Neural cell (in vitro differentiated cells): ENCODE data around the gene SIT1. TPM values are rescaled to one million over a fixed set of nuclear protein-coding genes. Genes with fewer than 3 reads are reported as not detected.

Experiments
- H2AFZ ChIP-seq: fragments of 200-600, 300-800 bp; sonication (generic), shearing (Covaris generic); 2 replicates; pipeline ENCODE4 v1.6.0; 2014; ENCODE audit warnings: low read depth, mild to moderate bottlenecking, antibody characterized with exemption, low read length, moderate library complexity
- H3F3A ChIP-seq: fragments of 200-600 bp; shearing (Covaris generic); 2 replicates; pipeline ENCODE4 v1.6.1; 2016; ENCODE audit warnings: mild to moderate bottlenecking, moderate library complexity, mixed read lengths, antibody characterized with exemption, low read length; ENCODE audit not compliant: insufficient read depth, poor library complexity, severe bottlenecking
- H3K27ac ChIP-seq: fragments of 200-600, 300-800 bp; sonication (generic), shearing (Covaris generic); 2 replicates; pipeline ENCODE4 v1.5.1; 2014; ENCODE audit warnings: mild to moderate bottlenecking, low read length, moderate library complexity
- H3K27me3 ChIP-seq: fragments of 300-800, 200-600 bp; sonication (generic), shearing (Covaris generic); 2 replicates; pipeline ENCODE4 v1.6.0; 2014; ENCODE audit warnings: mild to moderate bottlenecking, low read depth, low read length, moderate library complexity; ENCODE audit not compliant: insufficient read depth
- H3K36me3 ChIP-seq: fragments of 300-800, 200-600 bp; sonication (generic), shearing (Covaris generic); 2 replicates; pipeline ENCODE4 v1.5.1; 2014; ENCODE audit warnings: mild to moderate bottlenecking, antibody characterized with exemption, low read length, moderate library complexity; ENCODE audit not compliant: insufficient read depth
- H3K4me2 ChIP-seq: fragments of 300-800, 200-600 bp; sonication (generic), shearing (Covaris generic); 2 replicates; pipeline ENCODE4 v1.6.0; 2014; ENCODE audit warnings: mild to moderate bottlenecking, low read length
- H3K4me3 ChIP-seq: fragments of 300-800, 200-600 bp; sonication (generic), shearing (Covaris generic); 2 replicates; pipeline ENCODE4 v1.5.1; 2014; ENCODE audit warnings: mild to moderate bottlenecking, low read length, moderate library complexity
- H3K79me2 ChIP-seq: fragments of 200-600 bp; shearing (Covaris generic); replicated peaks from 2 replicates; pipeline ENCODE4 v1.6.0; 2014; ENCODE audit warnings: mild to moderate bottlenecking, low read length, moderate library complexity; ENCODE audit not compliant: insufficient read depth
- H3K9ac ChIP-seq: fragments of 300-800, 200-600 bp; sonication (generic), shearing (Covaris generic); 2 replicates; pipeline ENCODE4 v1.6.1; 2016; ENCODE audit warnings: mild to moderate bottlenecking, low read length, mixed read lengths
- H3K9me2 ChIP-seq: fragments of 200-600 bp; shearing (Covaris generic); 2 replicates; pipeline ENCODE4 v1.6.1; 2016; ENCODE audit warnings: mild to moderate bottlenecking, low read length, mixed read lengths; ENCODE audit not compliant: insufficient read depth
- H3K9me3 ChIP-seq: fragments of 200-600, 300-800 bp; sonication (generic), shearing (Covaris generic); 2 replicates; pipeline ENCODE4 v1.6.1; 2016; ENCODE audit warnings: mild to moderate bottlenecking, mixed run types, low read length, moderate library complexity, mixed read lengths
- H4K20me1 ChIP-seq: fragments of 200-600 bp; shearing (Covaris generic); 2 replicates; pipeline ENCODE4 v1.6.1; 2016; ENCODE audit warnings: mild to moderate bottlenecking, mixed run types; ENCODE audit not compliant: insufficient read depth
- EP300 ChIP-seq: fragments of 450-650 bp; conservative IDR thresholded peaks from 2 replicates; pipeline ENCODE4 v1.6.1; 2014; ENCODE audit warnings: antibody characterized with exemption, mild to moderate bottlenecking, moderate library complexity; ENCODE audit not compliant: poor library complexity, severe bottlenecking
- EZH2 ChIP-seq: fragments of 200-600, 300-800 bp; shearing (Covaris generic), sonication (generic); IDR thresholded peaks from 2 replicates; pipeline ENCODE4 v1.6.1; 2014; ENCODE audit warnings: antibody characterized with exemption, low read length, borderline replicate concordance, mild to moderate bottlenecking; ENCODE audit not compliant: insufficient read depth, poor library complexity, severe bottlenecking
- MXI1 ChIP-seq: fragments of 450-650 bp; conservative IDR thresholded peaks from 2 replicates; pipeline ENCODE4 v1.6.1; 2014; ENCODE audit warnings: antibody characterized with exemption, mild to moderate bottlenecking; ENCODE audit not compliant: poor library complexity, severe bottlenecking
- POLR2AphosphoS5 ChIP-seq: IDR thresholded peaks from 2 replicates; pipeline ENCODE4 v1.6.1; 2012
- RAD21 ChIP-seq: fragments of 450-650 bp; conservative IDR thresholded peaks from 2 replicates; pipeline ENCODE4 v1.6.1; 2014; ENCODE audit warnings: antibody characterized with exemption, mild to moderate bottlenecking, moderate library complexity
- REST ChIP-seq: IDR thresholded peaks from 2 replicates; pipeline ENCODE4 v1.6.1; 2012; ENCODE audit warnings: borderline replicate concordance
- SMC3 ChIP-seq: fragments of 450-650 bp; conservative IDR thresholded peaks from 2 replicates; pipeline ENCODE4 v1.6.1; 2014; ENCODE audit warnings: antibody characterized with exemption, mild to moderate bottlenecking, moderate library complexity; ENCODE audit not compliant: poor library complexity
- TAF1 ChIP-seq: IDR thresholded peaks from 2 replicates; pipeline ENCODE4 v1.6.1; 2012; ENCODE audit warnings: low read depth
- polyA plus RNA-seq: library from polyadenylated mRNA; depleted of rRNA; stranded (reverse); fragments of >200 nt; gene quantifications from 2 replicates; pipeline ENCODE4 v1.2.3, GENCODE V29; 2014
- TF ChIP-seq, protein P1 (sequence below): fragments of 450-650 bp; IDR thresholded peaks from 2 replicates; pipeline ENCODE4 v1.5.1; 2014; ENCODE audit warnings: antibody characterized with exemption, mild to moderate bottlenecking, moderate library complexity; ENCODE audit not compliant: poor library complexity, severe bottlenecking

SIT1 gene
- polyA plus RNA-seq, 1 donor from 2014 or later, result not detected

DNA sequence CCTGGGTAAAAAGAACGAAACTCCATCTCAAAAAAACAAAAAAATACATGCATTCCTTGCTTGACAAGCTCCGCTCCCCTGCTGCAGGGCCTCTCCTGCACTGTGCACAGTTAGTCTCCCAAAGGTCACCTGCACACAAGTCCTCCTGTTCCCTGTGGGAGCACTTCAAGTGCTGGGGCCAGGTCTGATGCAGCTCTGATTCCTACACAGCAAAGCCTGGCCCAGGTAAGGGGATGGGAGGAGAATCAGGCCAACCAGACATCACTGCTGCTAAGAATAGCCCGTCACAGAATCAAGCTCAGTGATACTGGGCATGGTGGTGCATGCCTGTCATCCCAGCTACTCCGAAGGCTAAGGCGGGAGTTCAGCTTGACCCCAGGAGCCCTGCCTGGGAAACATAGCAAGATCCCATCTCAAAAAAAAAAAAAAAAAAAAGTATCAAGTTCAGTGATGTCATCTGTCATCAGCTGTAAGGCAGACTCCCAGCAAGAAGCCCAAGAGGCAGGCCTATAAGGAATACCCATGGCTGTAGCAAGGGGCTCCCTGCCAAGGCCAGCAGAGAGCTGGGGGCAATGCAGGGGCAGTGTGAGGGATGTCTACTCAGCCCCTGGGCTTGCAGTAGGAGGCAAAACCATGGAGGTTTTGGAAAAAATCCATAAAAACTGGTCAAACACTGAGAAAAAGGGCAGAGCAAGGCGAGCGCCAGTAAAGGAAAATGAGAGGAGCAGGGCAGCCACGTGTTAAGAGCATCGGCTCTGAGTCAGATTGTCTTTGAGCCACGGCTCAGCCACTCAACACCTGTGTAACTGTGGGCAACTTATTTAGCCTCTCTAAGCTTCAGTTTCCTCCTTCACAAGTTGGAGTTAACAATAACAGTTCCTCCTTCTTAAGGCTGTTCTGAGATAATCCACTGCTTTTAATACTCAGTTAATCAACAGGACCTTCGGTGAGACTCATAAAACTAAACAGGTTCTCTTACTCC is 35.8 kb upstream of the SIT1 start:
- Histone ChIP-seq H3K36me3 (no peaks in the 10 kb centered on the region), H3F3A (no peaks in the 10 kb centered on the region), H3K27me3 (peaks cover 26% of the 10 kb centered on the region), H3K27ac (no peak overlapping the region), H3K4me2 (no peak overlapping the region), H3K9ac (no peak overlapping the region), H2AFZ (no peak overlapping the region), H3K79me2 (no peaks in the 10 kb centered on the region), H3K9me3 (no peaks in the 10 kb centered on the region), H4K20me1 (no peaks in the 10 kb centered on the region), H3K9me2 (no peaks in the 10 kb centered on the region), H3K4me3 (no peak overlapping the region)
- TF ChIP-seq TAF1 (no peak), MXI1 (no peak), RAD21 (no peak), EZH2 (no peak), SMC3 (no peak), POLR2AphosphoS5 (no peak), REST (no peak), EP300 (no peak)
- TF ChIP-seq, protein P1, sequence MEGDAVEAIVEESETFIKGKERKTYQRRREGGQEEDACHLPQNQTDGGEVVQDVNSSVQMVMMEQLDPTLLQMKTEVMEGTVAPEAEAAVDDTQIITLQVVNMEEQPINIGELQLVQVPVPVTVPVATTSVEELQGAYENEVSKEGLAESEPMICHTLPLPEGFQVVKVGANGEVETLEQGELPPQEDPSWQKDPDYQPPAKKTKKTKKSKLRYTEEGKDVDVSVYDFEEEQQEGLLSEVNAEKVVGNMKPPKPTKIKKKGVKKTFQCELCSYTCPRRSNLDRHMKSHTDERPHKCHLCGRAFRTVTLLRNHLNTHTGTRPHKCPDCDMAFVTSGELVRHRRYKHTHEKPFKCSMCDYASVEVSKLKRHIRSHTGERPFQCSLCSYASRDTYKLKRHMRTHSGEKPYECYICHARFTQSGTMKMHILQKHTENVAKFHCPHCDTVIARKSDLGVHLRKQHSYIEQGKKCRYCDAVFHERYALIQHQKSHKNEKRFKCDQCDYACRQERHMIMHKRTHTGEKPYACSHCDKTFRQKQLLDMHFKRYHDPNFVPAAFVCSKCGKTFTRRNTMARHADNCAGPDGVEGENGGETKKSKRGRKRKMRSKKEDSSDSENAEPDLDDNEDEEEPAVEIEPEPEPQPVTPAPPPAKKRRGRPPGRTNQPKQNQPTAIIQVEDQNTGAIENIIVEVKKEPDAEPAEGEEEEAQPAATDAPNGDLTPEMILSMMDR, result no peak

- H3K79me2 ChIP-seq, result no peaks in the 10 kb centered on the region
- no peak overlapping the region for H3K4me2 ChIP-seq
- H3K4me3 ChIP-seq, result no peak overlapping the region
- no peaks in the 10 kb centered on the region for H4K20me1 ChIP-seq
- H3F3A ChIP-seq, result no peaks in the 10 kb centered on the region
- H2AFZ ChIP-seq, result no peak overlapping the region
- peaks cover 16% of the 10 kb centered on the region for H3K27me3 ChIP-seq
- no peak overlapping the region for H3K9ac ChIP-seq
- no peak overlapping the region for H3K27ac ChIP-seq
- no peaks in the 10 kb centered on the region for H3K36me3 ChIP-seq
- no peaks in the 10 kb centered on the region for H3K9me3 ChIP-seq
- TF ChIP-seq EZH2 (no peak), RAD21 (no peak), TAF1 (no peak), REST (no peak), POLR2AphosphoS5 (no peak), SMC3 (no peak), EP300 (no peak), MXI1 (no peak)
- TF ChIP-seq, protein P1, result no peak
- H3K9me2 ChIP-seq, result no peaks in the 10 kb centered on the region
Observed at GRCh38 chr9:35685506-35685905, 34.8 kb upstream of the SIT1 start.
